Right cardiac atrium (tissue), 5 donors: ENCODE measurements around the gene B3GNT5. TPM values are rescaled to one million over a fixed set of nuclear protein-coding genes. Genes with fewer than 3 reads are reported as not detected.

Experiments
- ATAC-seq, 2 donors: fragments of 200-7000 bp; cut with Tn5 transposase; one replicate each; pipeline versions ENCODE4 v1.8.0 to v1.9.1; 2020; ENCODE audit warnings: moderate library complexity in 2 of 2, mild to moderate bottlenecking in 1 of 2
- DNase-seq, 3 donors: peaks; one replicate each; pipeline ENCODE4 v3.0.0-alpha.2; 2020
- H3K27ac ChIP-seq: one replicate; pipeline ENCODE4 v1.5.1; 2013; ENCODE audit warnings: mild to moderate bottlenecking, low read length, control low read depth, moderate library complexity
- H3K27me3 ChIP-seq: one replicate; pipeline ENCODE4 v1.6.1; 2013; ENCODE audit not compliant: control insufficient read depth, insufficient read depth
- H3K4me1 ChIP-seq: one replicate; pipeline ENCODE4 v1.6.1; 2013; ENCODE audit warnings: low read length; ENCODE audit not compliant: control insufficient read depth, insufficient read depth
- H3K4me3 ChIP-seq: one replicate; pipeline ENCODE4 v1.5.1; 2013; ENCODE audit warnings: low read length, control low read depth
- H3K9me3 ChIP-seq: one replicate; pipeline ENCODE4 v1.6.1; 2013; ENCODE audit warnings: low read length; ENCODE audit not compliant: control insufficient read depth
- WGBS: extraction: QIAGEN DNeasy Blood & Tissue Kit; methylation state at CpG from one replicate; pipeline ENCODE4 v1.1.7; 2013; 5-methylcytosine and 5-hydroxymethylcytosine counted together
- intact Hi-C, 4 donors: fragments of 100-400 bp; cut with DNase I; formaldehyde crosslinking; loops; one replicate each; pipeline versions ENCODE4 v1.11.0 to v1.14.0; 2022 to 2023
- polyA plus RNA-seq: library from polyadenylated mRNA; stranded (reverse); fragments of 200-250 nt; gene quantifications from one replicate; pipeline ENCODE4 v1.2.3, GENCODE V29; 2013
- total RNA-seq, 4 donors: library from RNA; stranded (reverse); fragmentation: NEBNext Ultra II Directional; extraction: Animal tissue kit (Norgen Biotek cat#: 25700); gene quantifications; one replicate each; pipeline ENCODE4 v1.2.1, GENCODE V29; 2021
- donor health status: healthy with polysubstance abuse.
- donor health status: DM: no; HTN: yes; CAD: no.
- donor health status: DM: no; HTN: no; CAD: no.
- donor health status: DM: no; HTN: yes; CAD: no; lungs with severe emphysema.
- donor health status: DM: yes; HTN: yes; CAD: no.

The B3GNT5 gene
- total and polyA plus RNA-seq, 5 donors: 1.8 to 4.3 (median 2.5) TPM

- no peaks in the 10 kb centered on the region for H3K9me3 ChIP-seq
- no peaks in the 10 kb centered on the region for H3K4me1 ChIP-seq
- no peak overlapping the region for H3K27ac ChIP-seq
- no peak overlapping the region for H3K4me3 ChIP-seq
- H3K27me3 ChIP-seq: no peaks in the 10 kb centered on the region
- DNase-seq: no peak
- 86% methylated on average over 3 of the region's 3 CpGs for whole genome bisulfite sequencing
- no peak for ATAC-seq
- intact Hi-C loops: no loop called here
These were observed 26.3 kb downstream of the B3GNT5 start for GRCh38 chr3:183279371-183279770.

- peaks cover 2% of the 10 kb centered on the region for H3K4me1 ChIP-seq
- H3K9me3 ChIP-seq: no peaks in the 10 kb centered on the region
- intact Hi-C loops: no loop called here
- DNase-seq: no peak
- no peak overlapping the region for H3K27ac ChIP-seq
- no peaks in the 10 kb centered on the region for H3K27me3 ChIP-seq
- no peak overlapping the region for H3K4me3 ChIP-seq
- ATAC-seq: no peak
- 85% methylated on average over 8 of the region's 8 CpGs for WGBS
These were observed 28.2 kb downstream of the B3GNT5 start for GRCh38 chr3:183281126-183281797.

DNA sequence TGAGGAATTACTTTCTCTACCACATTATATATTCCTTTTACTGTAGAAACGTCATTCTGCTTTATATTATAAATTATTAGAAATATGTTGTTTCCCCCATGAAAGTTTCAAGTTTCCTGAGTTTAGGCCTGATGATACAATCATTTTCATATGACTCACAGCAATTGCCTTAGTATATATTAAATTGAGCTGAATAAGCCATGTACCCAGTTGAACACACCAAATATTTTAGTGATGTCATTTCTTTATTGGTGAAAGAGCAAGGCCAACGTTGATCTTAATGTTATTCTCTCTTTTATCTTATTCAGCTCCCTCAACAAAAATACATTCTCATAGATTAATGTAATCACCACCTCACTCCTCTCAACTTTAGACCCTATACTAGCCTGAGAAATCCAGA is 30.8 kb downstream of the B3GNT5 start:
- ATAC-seq (no peak), DNase-seq (no peak)
- 79% methylated on average over 2 of the region's 2 CpGs for WGBS
- intact Hi-C loops: no loop called here
- Histone ChIP-seq H3K4me1 (peaks cover 2% of the 10 kb centered on the region), H3K27me3 (no peaks in the 10 kb centered on the region), H3K9me3 (no peaks in the 10 kb centered on the region), H3K4me3 (no peak overlapping the region), H3K27ac (no peak overlapping the region)

DNA sequence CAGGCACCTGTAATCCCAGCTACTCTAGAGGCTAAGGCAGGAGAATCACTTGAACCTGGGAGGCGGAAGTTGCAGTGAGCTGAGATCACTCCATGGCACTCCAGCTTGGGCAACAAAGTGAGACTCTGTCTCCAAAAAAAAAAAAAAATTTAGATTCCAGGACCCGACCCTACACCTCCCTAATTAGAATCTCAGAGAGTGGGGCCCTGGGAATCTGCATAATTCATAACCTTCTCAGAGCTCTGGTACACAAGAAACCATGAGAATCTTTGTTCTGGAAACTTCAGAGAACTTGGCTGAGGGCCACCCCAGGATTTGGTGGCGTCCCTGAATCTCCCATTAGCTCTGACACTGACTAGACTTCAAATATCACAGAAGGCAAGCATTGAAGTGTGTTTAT is 31.5 kb downstream of the B3GNT5 start:
- Histone ChIP-seq H3K4me3 (no peak overlapping the region), H3K27me3 (no peaks in the 10 kb centered on the region), H3K27ac (no peak overlapping the region), H3K4me1 (peaks cover 2% of the 10 kb centered on the region), H3K9me3 (no peaks in the 10 kb centered on the region)
- intact Hi-C loops: no loop called here
- ATAC-seq (no peak), DNase-seq (no peak)
- WGBS: 81% methylated on average over 3 of the region's 3 CpGs

- no peaks in the 10 kb centered on the region for H3K27me3 ChIP-seq
- H3K4me3 ChIP-seq: no peak overlapping the region
- DNase-seq (no peak), ATAC-seq (peak in 1 of 2 donors; percentile 29)
- H3K4me1 ChIP-seq: peaks cover 2% of the 10 kb centered on the region
- no peaks in the 10 kb centered on the region for H3K9me3 ChIP-seq
- peak overlapping the region; percentile 62 for H3K27ac ChIP-seq
- intact Hi-C loops: no loop called here
- WGBS: 65% methylated on average over 1 of the region's 1 CpG
These were observed 32.3 kb downstream of the B3GNT5 start for GRCh38 chr3:183285318-183285717.

DNA sequence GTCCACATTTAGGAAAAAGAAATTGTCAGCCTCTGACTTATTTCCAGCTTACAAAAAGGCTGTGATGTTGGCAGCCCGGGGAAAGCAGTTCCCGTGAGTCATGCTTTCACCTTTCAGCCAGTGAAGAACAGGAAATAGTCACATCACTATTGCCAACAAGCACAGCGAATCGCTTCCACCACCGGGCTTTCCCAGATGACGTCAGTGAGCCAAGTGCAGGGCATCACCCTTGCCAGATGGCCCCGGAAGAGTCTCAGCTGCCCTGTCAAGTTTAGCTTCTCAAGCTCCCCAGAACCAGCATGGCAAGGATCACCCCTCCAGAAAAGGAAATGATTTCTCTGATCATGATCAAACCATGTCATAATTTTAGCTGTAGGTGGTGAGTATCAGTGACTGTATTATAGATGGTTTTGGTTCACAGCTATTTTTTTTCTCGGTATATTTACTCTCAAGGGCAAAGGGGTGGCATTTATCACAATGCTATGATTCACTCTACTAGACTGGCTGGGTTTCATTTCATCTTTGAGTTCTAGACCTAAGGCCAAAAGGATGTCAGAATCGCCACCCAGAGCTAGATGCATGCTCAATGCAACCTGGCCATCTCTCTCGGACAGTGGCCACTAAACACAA is 32.9 kb downstream of the B3GNT5 start:
- no peak overlapping the region for H3K27ac ChIP-seq
- WGBS: 22% methylated on average over 10 of the region's 10 CpGs
- DNase-seq: peak; percentile 80 to 88 (median 84)
- H3K9me3 ChIP-seq: no peaks in the 10 kb centered on the region
- peaks cover 2% of the 10 kb centered on the region for H3K4me1 ChIP-seq
- peak; percentile 91 to 98 for ATAC-seq
- intact Hi-C loops: no loop called here
- H3K4me3 ChIP-seq: no peak overlapping the region
- no peaks in the 10 kb centered on the region for H3K27me3 ChIP-seq

DNA sequence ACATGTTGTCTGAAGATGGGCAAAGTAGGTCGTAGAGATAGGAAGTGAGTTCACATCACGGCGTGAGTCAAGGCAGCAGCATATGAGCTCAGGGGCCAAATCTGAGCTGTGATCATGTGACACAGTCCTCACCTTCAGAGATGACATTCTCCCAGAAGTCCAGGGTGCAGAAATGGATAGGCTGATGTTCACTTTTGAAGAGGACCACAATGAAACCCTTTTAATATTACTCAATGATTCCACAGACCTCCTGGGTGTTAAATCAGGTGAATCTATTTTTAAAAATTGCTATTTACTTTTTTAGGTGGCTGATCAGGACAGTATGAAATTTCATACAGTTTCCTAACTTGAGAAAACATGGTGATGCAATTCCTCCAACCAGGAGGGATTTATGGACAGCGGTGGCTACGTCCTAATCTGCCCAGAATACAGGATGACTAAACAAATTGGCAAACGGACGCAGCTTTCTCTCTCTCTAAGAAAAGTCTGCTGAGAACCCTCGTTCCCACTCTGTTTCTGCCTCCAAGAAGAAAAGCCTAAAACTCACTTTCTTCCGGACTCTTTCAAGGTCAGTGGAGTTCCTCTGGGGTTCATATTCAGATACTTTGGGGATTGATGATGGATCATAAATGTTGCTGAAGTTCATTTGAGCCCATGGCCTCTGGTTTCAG is 34.4 kb downstream of the B3GNT5 start:
- intact Hi-C loops: no loop called here
- 60% methylated on average over 9 of the region's 9 CpGs for WGBS
- peak; percentile 48 to 81 for ATAC-seq
- H3K4me1 ChIP-seq: peaks cover 2% of the 10 kb centered on the region
- H3K4me3 ChIP-seq: no peak overlapping the region
- no peaks in the 10 kb centered on the region for H3K9me3 ChIP-seq
- DNase-seq: no peak
- peak overlapping the region; percentile 62 for H3K27ac ChIP-seq
- H3K27me3 ChIP-seq: no peaks in the 10 kb centered on the region

DNA sequence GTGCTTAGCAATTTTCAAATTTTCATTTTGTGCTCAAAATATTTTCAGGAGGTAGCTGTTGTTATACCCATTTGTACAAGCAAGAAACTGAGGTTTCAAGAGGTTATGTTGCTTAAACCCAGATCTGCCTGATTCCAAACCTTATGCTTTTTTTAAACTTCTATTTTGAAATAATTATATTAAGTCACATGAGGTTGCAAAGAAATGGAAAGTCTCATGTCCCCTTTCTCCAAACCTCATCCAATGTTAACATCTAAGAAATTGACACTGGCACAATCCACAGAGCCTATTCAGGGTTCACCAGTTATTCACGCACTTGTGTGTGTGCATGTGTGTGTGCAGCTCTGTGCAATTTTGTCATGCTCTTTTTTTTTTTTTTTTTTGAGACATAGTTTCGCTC is 35.1 kb downstream of the B3GNT5 start:
- WGBS: 92% methylated on average over 2 of the region's 2 CpGs
- H3K27me3 ChIP-seq: no peaks in the 10 kb centered on the region
- H3K4me1 ChIP-seq: peaks cover 2% of the 10 kb centered on the region
- H3K4me3 ChIP-seq: no peak overlapping the region
- intact Hi-C loops: no loop called here
- ATAC-seq (no peak), DNase-seq (no peak)
- H3K9me3 ChIP-seq: no peaks in the 10 kb centered on the region
- no peak overlapping the region for H3K27ac ChIP-seq

GRCh38 chr3:183290216-183290615 is 37.2 kb downstream of the B3GNT5 start:
- H3K4me3 ChIP-seq: no peak overlapping the region
- intact Hi-C loops: no loop called here
- ATAC-seq (no peak), DNase-seq (no peak)
- H3K4me1 ChIP-seq: peaks cover 2% of the 10 kb centered on the region
- WGBS: 100% methylated on average over 2 of the region's 2 CpGs
- no peak overlapping the region for H3K27ac ChIP-seq
- H3K9me3 ChIP-seq: no peaks in the 10 kb centered on the region
- no peaks in the 10 kb centered on the region for H3K27me3 ChIP-seq

GRCh38 chr3:183291497-183292031 is 38.5 kb downstream of the B3GNT5 start:
- no peak overlapping the region for H3K4me3 ChIP-seq
- WGBS: 69% methylated on average over 4 of the region's 4 CpGs
- H3K27ac ChIP-seq: no peak overlapping the region
- no peaks in the 10 kb centered on the region for H3K27me3 ChIP-seq
- H3K9me3 ChIP-seq: no peaks in the 10 kb centered on the region
- no peaks in the 10 kb centered on the region for H3K4me1 ChIP-seq
- ATAC-seq (no peak), DNase-seq (no peak)
- intact Hi-C loops: no loop called here

GRCh38 chr3:183293966-183294365 is 40.9 kb downstream of the B3GNT5 start:
- no peak overlapping the region for H3K27ac ChIP-seq
- WGBS: 96% methylated on average over 2 of the region's 2 CpGs
- H3K27me3 ChIP-seq: no peaks in the 10 kb centered on the region
- intact Hi-C loops: no loop called here
- H3K4me1 ChIP-seq: no peaks in the 10 kb centered on the region
- no peak for DNase-seq
- no peak overlapping the region for H3K4me3 ChIP-seq
- H3K9me3 ChIP-seq: no peaks in the 10 kb centered on the region
- no peak for ATAC-seq
